Loucy (cell line): ENCODE measurements around the gene PCGF2.
"Not testable (repeated sequence)": the region's sequence is repeated elsewhere in the genome, so short reads cannot be mapped to it uniquely, and the experiment has no call there.

Experiments used
- CTCF ChIP-seq: fragments of 200-600 bp; sonication (generic); conservative IDR thresholded peaks from 2 replicates; pipeline ENCODE4 v1.5.1; 2014; ENCODE audit warnings: mild to moderate bottlenecking, antibody characterized with exemption, low read length
- EZH2phosphoT487 ChIP-seq: fragments of 200-600 bp; IDR thresholded peaks from 2 replicates; pipeline ENCODE4 v1.6.1; 2018; ENCODE audit warnings: antibody characterized with exemption, mild to moderate bottlenecking, moderate library complexity, borderline replicate concordance

DNA sequence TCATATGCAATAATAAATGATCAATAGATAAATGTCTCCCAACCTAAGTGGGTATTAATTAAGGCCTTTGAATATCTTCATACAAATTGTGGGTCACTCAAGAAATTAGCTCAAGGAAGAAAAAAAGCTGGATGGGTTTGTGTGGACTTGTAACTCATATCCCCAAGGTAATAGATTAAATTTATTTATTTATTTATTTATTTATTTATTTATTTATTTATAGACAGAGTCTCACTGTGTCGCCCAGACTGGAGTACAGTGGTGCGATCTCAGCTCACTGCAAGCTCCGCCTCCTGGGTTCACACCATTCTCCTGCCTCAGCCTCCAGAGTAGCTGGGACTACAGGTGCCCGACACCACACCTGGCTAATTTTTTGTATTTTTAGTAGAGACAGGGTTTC is 39.9 kb upstream of the PCGF2 start:
- TF ChIP-seq CTCF, EZH2phosphoT487: not testable (repeated sequence)
